Fibroblast of lung (primary cell): ENCODE results near the gene GYG1. TPM values are rescaled to one million over a fixed set of nuclear protein-coding genes. Genes with fewer than 3 reads are reported as not detected.

Experiments used
- DNase-seq, 2 donors: peaks; one replicate each; pipeline versions ENCODE4 v3.0.0 to v3.0.0-alpha.2; 2010; ENCODE audit warnings: low read depth in 2 of 2
- H2AFZ ChIP-seq: 2 replicates; pipeline ENCODE4 v1.5.1; 2012; ENCODE audit warnings: low read length, control low read depth, inconsistent platforms
- H3K27ac ChIP-seq: 2 replicates; pipeline ENCODE4 v1.5.1; 2011; ENCODE audit warnings: low read length, control low read depth; ENCODE audit not compliant: insufficient read depth
- H3K27me3 ChIP-seq: 2 replicates; pipeline ENCODE4 v1.5.1; 2011; ENCODE audit warnings: mild to moderate bottlenecking, low read length; ENCODE audit not compliant: control insufficient read depth, insufficient read depth
- H3K36me3 ChIP-seq: 2 replicates; pipeline ENCODE4 v1.5.1; 2011; ENCODE audit warnings: low read length; ENCODE audit not compliant: control insufficient read depth, insufficient read depth
- H3K4me1 ChIP-seq: 2 replicates; pipeline ENCODE4 v1.5.1; 2011; ENCODE audit warnings: low read length; ENCODE audit not compliant: control insufficient read depth, insufficient read depth; ENCODE audit errors: extremely low read depth
- H3K4me2 ChIP-seq: 2 replicates; pipeline ENCODE4 v1.5.1; 2011; ENCODE audit warnings: low read length, control low read depth; ENCODE audit not compliant: insufficient read depth; ENCODE audit errors: extremely low read depth
- H3K4me3 ChIP-seq, 4 experiments: fragments of 200-600 bp in 1 of 4; sonication (generic) in 1 of 4; replicated peaks in 1 of 4; 2 replicates each; pipeline ENCODE4 v1.5.1; 2011 to 2016; ENCODE audit warnings: low read length in 4 of 4, low read depth in 3 of 4, mild to moderate bottlenecking in 3 of 4, control low read depth in 2 of 4, inconsistent platforms in 1 of 4, mixed read lengths in 1 of 4; ENCODE audit not compliant: insufficient read depth in 1 of 4; ENCODE audit errors: control extremely low read depth in 1 of 4
- H3K79me2 ChIP-seq: 2 replicates; pipeline ENCODE4 v1.5.1; 2012; ENCODE audit warnings: mild to moderate bottlenecking, low read length, inconsistent platforms; ENCODE audit not compliant: control insufficient read depth, insufficient read depth
- H3K9ac ChIP-seq: 2 replicates; pipeline ENCODE4 v1.5.1; 2011; ENCODE audit warnings: mild to moderate bottlenecking, low read length, control low read depth; ENCODE audit not compliant: insufficient read depth
- H3K9me3 ChIP-seq: 2 replicates; pipeline ENCODE4 v1.5.1; 2012; ENCODE audit warnings: low read depth, low read length; ENCODE audit not compliant: control insufficient read depth, insufficient read depth
- H4K20me1 ChIP-seq: 2 replicates; pipeline ENCODE4 v1.5.1; 2011; ENCODE audit warnings: low read length; ENCODE audit not compliant: control insufficient read depth, insufficient read depth; ENCODE audit errors: extremely low read depth
- EZH2 ChIP-seq: IDR thresholded peaks from 2 replicates; pipeline ENCODE4 v1.5.1; 2012; ENCODE audit warnings: low read length, control low read depth, mild to moderate bottlenecking; ENCODE audit errors: missing control alignments
- polyA plus RNA-seq, 2 donors: library from polyadenylated mRNA; depleted of rRNA in 1 of 2; stranded (reverse) in 1 of 2; unstranded in 1 of 2; fragments of >200 nt; gene quantifications; 2 replicates each; pipeline ENCODE4 v1.2.1, GENCODE V29; 2011 to 2012; ENCODE audit warnings: missing spikeins in 1 of 2
- total RNA-seq: library from RNA; depleted of rRNA; stranded (reverse); fragments of >200 nt; gene quantifications from 2 replicates; pipeline ENCODE4 v1.2.1, GENCODE V29; 2014
- TF ChIP-seq, protein P1 (sequence below), 2 donors: IDR thresholded peaks in 1 of 2; conservative IDR thresholded peaks in 1 of 2; 1 replicate in 1 of 2; 2 replicates in 1 of 2; pipeline ENCODE4 v1.5.1; 2011 to 2012; ENCODE audit warnings: low read length in 2 of 2, control low read depth in 1 of 2, inconsistent platforms in 1 of 2, low read depth in 1 of 2, mild to moderate bottlenecking in 1 of 2

GYG1 gene
- total and polyA plus RNA-seq, 2 donors (not counting 1 experiment from before 2014, with no cell fraction given): 71.5 to 224 TPM

DNA sequence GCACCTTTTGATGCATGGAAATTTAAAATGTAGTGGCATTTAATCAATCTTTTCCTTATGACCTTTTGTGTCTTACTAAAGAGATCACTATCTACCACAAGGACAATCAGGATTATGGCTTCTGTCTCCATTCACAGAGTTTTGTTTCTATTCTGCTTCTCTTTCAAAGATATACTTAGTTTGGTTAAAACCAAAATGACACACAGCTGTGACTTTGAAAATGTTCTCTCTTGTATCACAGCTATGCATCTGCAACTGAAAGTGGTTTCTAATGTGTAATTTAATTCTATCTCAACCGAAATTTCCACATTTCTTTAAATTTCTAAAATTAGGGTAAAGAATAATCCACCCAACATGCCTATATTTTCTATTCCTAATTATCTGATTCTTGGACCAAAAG is 67.3 kb downstream of the GYG1 start:
- H3K36me3 ChIP-seq: peaks cover 7% of the 10 kb centered on the region
- H3K9me3 ChIP-seq: no peaks in the 10 kb centered on the region
- no peaks in the 10 kb centered on the region for H3K79me2 ChIP-seq
- H3K9ac ChIP-seq: no peak overlapping the region
- no peak overlapping the region for H3K27ac ChIP-seq
- no peak overlapping the region for H2AFZ ChIP-seq
- no peaks in the 10 kb centered on the region for H3K4me1 ChIP-seq
- no peaks in the 10 kb centered on the region for H3K27me3 ChIP-seq
- no peak overlapping the region for H3K4me2 ChIP-seq
- no peak for TF ChIP-seq EZH2
- TF ChIP-seq, protein P1, sequence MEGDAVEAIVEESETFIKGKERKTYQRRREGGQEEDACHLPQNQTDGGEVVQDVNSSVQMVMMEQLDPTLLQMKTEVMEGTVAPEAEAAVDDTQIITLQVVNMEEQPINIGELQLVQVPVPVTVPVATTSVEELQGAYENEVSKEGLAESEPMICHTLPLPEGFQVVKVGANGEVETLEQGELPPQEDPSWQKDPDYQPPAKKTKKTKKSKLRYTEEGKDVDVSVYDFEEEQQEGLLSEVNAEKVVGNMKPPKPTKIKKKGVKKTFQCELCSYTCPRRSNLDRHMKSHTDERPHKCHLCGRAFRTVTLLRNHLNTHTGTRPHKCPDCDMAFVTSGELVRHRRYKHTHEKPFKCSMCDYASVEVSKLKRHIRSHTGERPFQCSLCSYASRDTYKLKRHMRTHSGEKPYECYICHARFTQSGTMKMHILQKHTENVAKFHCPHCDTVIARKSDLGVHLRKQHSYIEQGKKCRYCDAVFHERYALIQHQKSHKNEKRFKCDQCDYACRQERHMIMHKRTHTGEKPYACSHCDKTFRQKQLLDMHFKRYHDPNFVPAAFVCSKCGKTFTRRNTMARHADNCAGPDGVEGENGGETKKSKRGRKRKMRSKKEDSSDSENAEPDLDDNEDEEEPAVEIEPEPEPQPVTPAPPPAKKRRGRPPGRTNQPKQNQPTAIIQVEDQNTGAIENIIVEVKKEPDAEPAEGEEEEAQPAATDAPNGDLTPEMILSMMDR (conservative IDR thresholded peaks at IDR 0.05 in 1 of 2, IDR thresholded peaks at IDR 0.05 in 1 of 2; ENCODE audit: low read depth in 1 of 2, low read length in 2 of 2): no peak
- no peak for DNase-seq
- no peaks in the 10 kb centered on the region for H4K20me1 ChIP-seq
- no peak overlapping the region for H3K4me3 ChIP-seq

DNA sequence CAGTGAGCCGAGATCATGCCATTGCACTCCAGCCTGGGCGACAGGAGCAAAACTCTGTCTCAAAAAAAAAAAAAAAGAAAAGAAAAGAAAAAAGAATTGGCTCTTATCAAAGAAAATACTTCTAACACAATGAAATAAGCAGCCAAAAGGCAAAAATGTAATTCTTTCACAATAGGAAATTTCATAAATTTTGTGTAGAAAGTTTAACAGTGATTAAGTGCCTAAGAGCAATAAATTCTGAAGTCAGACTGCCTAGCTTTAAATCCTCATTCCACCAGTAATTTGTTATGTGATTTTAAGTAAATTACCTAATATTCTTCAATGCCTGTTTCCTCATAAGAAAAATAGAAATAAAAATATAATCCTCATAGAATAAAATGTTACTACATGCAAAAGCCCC is 70.4 kb downstream of the GYG1 start:
- TF ChIP-seq, protein P1 (conservative IDR thresholded peaks at IDR 0.05 in 1 of 2, IDR thresholded peaks at IDR 0.05 in 1 of 2; ENCODE audit: low read depth in 1 of 2, low read length in 2 of 2): no peak
- no peak for TF ChIP-seq EZH2

DNA sequence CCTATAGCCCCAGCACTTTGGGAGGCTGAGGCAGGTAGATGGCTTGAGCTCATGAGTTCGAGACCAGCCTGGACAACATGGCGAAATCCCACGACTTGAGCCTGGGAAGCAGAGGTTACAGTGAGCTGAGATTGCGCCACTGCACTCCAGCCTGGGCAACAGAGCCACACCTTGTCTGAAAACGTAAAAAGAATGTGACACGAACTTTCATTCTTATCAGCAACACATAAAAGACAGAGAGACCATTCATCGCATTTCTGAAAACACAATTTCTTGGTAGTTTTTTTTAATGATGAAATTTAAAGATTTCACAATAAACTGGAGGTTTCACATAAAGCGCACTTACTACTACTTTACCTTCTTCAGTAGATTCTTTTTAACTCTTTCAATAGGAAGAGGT is 76.5 kb downstream of the GYG1 start:
- Histone ChIP-seq H3K9me3 (no peaks in the 10 kb centered on the region), H2AFZ (no peak overlapping the region), H3K9ac (no peak overlapping the region), H3K4me3 (no peak overlapping the region), H3K36me3 (no peaks in the 10 kb centered on the region), H3K4me2 (no peak overlapping the region), H3K4me1 (no peaks in the 10 kb centered on the region), H4K20me1 (no peaks in the 10 kb centered on the region), H3K27ac (no peak overlapping the region), H3K27me3 (no peaks in the 10 kb centered on the region), H3K79me2 (no peaks in the 10 kb centered on the region)
- TF ChIP-seq, protein P1 (conservative IDR thresholded peaks at IDR 0.05 in 1 of 2, IDR thresholded peaks at IDR 0.05 in 1 of 2; ENCODE audit: low read depth in 1 of 2, low read length in 2 of 2): no peak
- TF ChIP-seq EZH2: no peak
- no peak for DNase-seq

More for the DNA sequence above, 70.4 kb downstream of the GYG1 start:
- H3K36me3 ChIP-seq: peaks cover 4% of the 10 kb centered on the region
- H2AFZ ChIP-seq: no peak overlapping the region
- no peak overlapping the region for H3K4me3 ChIP-seq
- no peaks in the 10 kb centered on the region for H3K27me3 ChIP-seq
- H3K4me2 ChIP-seq: no peak overlapping the region
- no peaks in the 10 kb centered on the region for H4K20me1 ChIP-seq
- H3K27ac ChIP-seq: no peak overlapping the region
- no peaks in the 10 kb centered on the region for H3K9me3 ChIP-seq
- no peak overlapping the region for H3K9ac ChIP-seq
- DNase-seq: no peak
- H3K79me2 ChIP-seq: no peaks in the 10 kb centered on the region
- no peaks in the 10 kb centered on the region for H3K4me1 ChIP-seq

Other genes starting within 250 kb of the GYG1 start
- under 0.01 TPM in 1 of 2 replicates, not detected in the other for gene CPB1, start 163.7 kb upstream of the GYG1 start, total RNA-seq
- gene CPB1, start 163.7 kb upstream of the GYG1 start, polyA plus RNA-seq: 0.07 TPM in 1 of 2 replicates, not detected in the other
- gene CPA3, start 126.2 kb upstream of the GYG1 start, total RNA-seq: not detected in 2 replicates
- 0.05 and 0.17 TPM in 2 replicates for gene CPA3, start 126.2 kb upstream of the GYG1 start, polyA plus RNA-seq
- gene HLTF, start 95.0 kb downstream of the GYG1 start, total RNA-seq: 51.4 and 67.2 TPM in 2 replicates
- 17.1 and 22.1 TPM in 2 replicates for gene HLTF, start 95.0 kb downstream of the GYG1 start, polyA plus RNA-seq
- gene HPS3, start 138.1 kb downstream of the GYG1 start, total RNA-seq: 27.0 and 33.4 TPM in 2 replicates
- 31.0 and 31.2 TPM in 2 replicates for gene HPS3, start 138.1 kb downstream of the GYG1 start, polyA plus RNA-seq
- gene CP, start 230.3 kb downstream of the GYG1 start, total RNA-seq: under 0.01 TPM in 1 of 2 replicates, not detected in the other
- 0.03 TPM in 1 of 2 replicates, not detected in the other for gene CP, start 230.3 kb downstream of the GYG1 start, polyA plus RNA-seq